Measurements from ENCODE around the gene PIP5K1B.

Gene PIP5K1B

GRCh38 chr9:68940573-68940972 is 235.5 kb downstream of the PIP5K1B start:
- TF ChIP-seq CTCF (conservative IDR thresholded peaks at IDR 0.05) (no peak), ZFX (IDR thresholded peaks at IDR 0.05) (no peak)
- H3K27ac ChIP-seq: no peak overlapping the region

- no peak overlapping the region for H3K27ac ChIP-seq
- TF ChIP-seq ZFX (IDR thresholded peaks at IDR 0.05): no peak
- no peak for TF ChIP-seq CTCF (conservative IDR thresholded peaks at IDR 0.05)
Measured at GRCh38 chr9:68941780-68942459, 236.9 kb downstream of the PIP5K1B start.

- no peak overlapping the region for H3K27ac ChIP-seq
- TF ChIP-seq CTCF (conservative IDR thresholded peaks at IDR 0.05): no peak
- no peak for TF ChIP-seq ZFX (IDR thresholded peaks at IDR 0.05)
Measured at GRCh38 chr9:68942790-68943189, 237.8 kb downstream of the PIP5K1B start.

- no peak overlapping the region for H3K27ac ChIP-seq
- TF ChIP-seq ZFX (IDR thresholded peaks at IDR 0.05) (no peak), CTCF (conservative IDR thresholded peaks at IDR 0.05) (no peak)
Measured at GRCh38 chr9:68947015-68947414, 242.0 kb downstream of the PIP5K1B start.

- TF ChIP-seq ZFX (IDR thresholded peaks at IDR 0.05): no peak
- no peak for TF ChIP-seq CTCF (conservative IDR thresholded peaks at IDR 0.05)
- H3K27ac ChIP-seq: no peak overlapping the region
Measured at GRCh38 chr9:68947842-68948569, 243.0 kb downstream of the PIP5K1B start.

- no peak overlapping the region for H3K27ac ChIP-seq
- TF ChIP-seq ZFX (IDR thresholded peaks at IDR 0.05): no peak
- TF ChIP-seq CTCF (conservative IDR thresholded peaks at IDR 0.05): peak; percentile 81
Measured at GRCh38 chr9:68949271-68950000, 244.4 kb downstream of the PIP5K1B start.

- H3K27ac ChIP-seq: no peak overlapping the region
- TF ChIP-seq ZFX (IDR thresholded peaks at IDR 0.05): no peak
- no peak for TF ChIP-seq CTCF (conservative IDR thresholded peaks at IDR 0.05)
Measured at GRCh38 chr9:68950188-68950587, 245.1 kb downstream of the PIP5K1B start.

Data from C4-2B (cell line).